Measurements from ENCODE around the gene NSG1. TPM values are rescaled to one million over a fixed set of nuclear protein-coding genes. Genes with fewer than 3 reads are reported as not detected.

The NSG1 gene
- total RNA-seq, 1 donor from 2014 or later = not detected

DNA sequence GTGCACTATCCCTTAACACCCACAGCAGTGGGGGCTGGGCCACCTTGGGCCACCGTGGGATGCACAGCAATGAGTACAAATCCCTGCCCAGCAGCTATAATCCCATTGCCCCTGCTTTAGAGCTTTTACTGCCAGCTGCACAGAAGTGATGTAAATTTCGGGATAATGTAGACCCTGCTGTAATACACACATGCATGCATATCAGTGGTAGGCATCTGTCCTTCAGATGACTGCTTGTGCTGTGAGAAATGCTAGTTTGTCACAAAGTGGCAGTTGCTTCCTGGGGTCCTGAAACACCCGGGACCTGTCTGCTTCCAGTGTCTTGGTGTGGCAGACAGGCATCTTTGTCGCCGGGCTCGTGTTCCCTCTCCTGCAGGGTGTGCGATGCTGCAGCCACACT, 14.1 kb downstream of the NSG1 start:
- ATAC-seq (ENCODE audit: low read depth) (no peak), DNase-seq (no peak)
- Mint-ChIP-seq H3K4me1 (no peaks in the 10 kb centered on the region), H3K27me3 (peaks cover 14% of the 10 kb centered on the region), H3K9me3 (peaks cover 5% of the 10 kb centered on the region), H3K36me3 (ENCODE audit: low read depth) (no peaks in the 10 kb centered on the region), H3K4me3 (no peak overlapping the region), H3K27ac (no peak overlapping the region)
- POLR2A ChIA-PET = no interaction called here
- intact Hi-C loops (cut with micrococcal nuclease) = no loop called here
- TF ChIP-seq, protein P1, sequence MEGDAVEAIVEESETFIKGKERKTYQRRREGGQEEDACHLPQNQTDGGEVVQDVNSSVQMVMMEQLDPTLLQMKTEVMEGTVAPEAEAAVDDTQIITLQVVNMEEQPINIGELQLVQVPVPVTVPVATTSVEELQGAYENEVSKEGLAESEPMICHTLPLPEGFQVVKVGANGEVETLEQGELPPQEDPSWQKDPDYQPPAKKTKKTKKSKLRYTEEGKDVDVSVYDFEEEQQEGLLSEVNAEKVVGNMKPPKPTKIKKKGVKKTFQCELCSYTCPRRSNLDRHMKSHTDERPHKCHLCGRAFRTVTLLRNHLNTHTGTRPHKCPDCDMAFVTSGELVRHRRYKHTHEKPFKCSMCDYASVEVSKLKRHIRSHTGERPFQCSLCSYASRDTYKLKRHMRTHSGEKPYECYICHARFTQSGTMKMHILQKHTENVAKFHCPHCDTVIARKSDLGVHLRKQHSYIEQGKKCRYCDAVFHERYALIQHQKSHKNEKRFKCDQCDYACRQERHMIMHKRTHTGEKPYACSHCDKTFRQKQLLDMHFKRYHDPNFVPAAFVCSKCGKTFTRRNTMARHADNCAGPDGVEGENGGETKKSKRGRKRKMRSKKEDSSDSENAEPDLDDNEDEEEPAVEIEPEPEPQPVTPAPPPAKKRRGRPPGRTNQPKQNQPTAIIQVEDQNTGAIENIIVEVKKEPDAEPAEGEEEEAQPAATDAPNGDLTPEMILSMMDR (IDR thresholded peaks at IDR 0.05) = no peak
- CTCF ChIA-PET = no interaction called here

DNA sequence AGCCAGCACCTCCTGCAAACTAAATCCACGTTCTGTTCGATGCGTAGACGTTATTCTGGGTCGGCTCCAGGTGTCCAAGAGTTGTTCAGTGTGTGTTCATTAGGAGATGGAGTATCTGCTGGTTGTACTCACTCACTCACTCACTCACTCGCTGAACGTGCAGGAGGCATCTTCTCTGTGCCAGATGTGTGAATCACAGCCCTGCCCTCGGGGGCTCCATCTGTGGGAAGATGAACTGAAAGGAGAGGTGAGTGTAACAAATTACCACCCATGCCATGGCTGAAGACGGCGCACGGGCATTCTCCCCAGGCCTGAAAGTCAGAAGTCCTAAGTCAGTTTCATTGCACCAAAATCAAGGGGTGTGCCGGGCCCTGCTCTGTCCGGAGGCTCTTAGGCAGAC, 16.1 kb downstream of the NSG1 start:
- TF ChIP-seq, protein P1 (IDR thresholded peaks at IDR 0.05) = no peak
- Mint-ChIP-seq H3K27me3 (peaks cover 11% of the 10 kb centered on the region), H3K36me3 (ENCODE audit: low read depth) (no peaks in the 10 kb centered on the region), H3K27ac (no peak overlapping the region), H3K4me3 (no peak overlapping the region), H3K4me1 (no peaks in the 10 kb centered on the region), H3K9me3 (peaks cover 5% of the 10 kb centered on the region)
- no peak for DNase-seq
- ChIA-PET CTCF (no interaction called here), POLR2A (no interaction called here)
- ATAC-seq (ENCODE audit: low read depth) = no peak
- intact Hi-C loops (cut with micrococcal nuclease) = no loop called here

DNA sequence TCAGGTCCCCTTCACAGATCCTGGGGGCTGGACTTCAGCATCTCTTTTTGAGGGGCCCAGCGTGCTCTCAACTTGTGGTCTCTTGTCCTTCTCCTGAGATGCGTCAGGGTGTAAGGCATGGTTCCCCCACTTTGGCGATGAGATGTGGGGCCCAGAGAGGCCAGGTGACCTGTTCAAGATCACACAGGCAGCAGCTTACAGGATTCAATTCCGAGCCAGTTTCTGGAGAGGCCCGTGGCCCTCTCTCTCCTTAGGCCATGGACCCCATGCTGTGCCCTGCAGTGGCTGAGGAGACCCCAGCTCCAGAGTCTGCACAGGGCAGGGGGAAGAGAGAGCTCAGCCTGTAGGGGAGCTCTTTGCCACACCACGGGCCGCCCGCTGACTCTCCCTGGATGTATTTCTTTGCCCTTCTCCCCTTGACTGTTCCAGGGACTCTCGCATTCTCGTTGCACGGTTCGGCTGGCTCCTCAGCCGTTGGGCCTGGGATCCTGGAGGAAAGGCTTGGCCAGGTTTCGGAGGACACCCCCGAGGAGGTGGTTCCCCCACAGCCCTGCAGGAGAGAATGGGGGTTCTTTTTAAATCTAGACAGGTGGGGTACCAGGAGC, 18.6 kb downstream of the NSG1 start:
- Mint-ChIP-seq H3K27me3 (peaks cover 9% of the 10 kb centered on the region), H3K9me3 (no peaks in the 10 kb centered on the region), H3K36me3 (ENCODE audit: low read depth) (no peaks in the 10 kb centered on the region), H3K4me3 (no peak overlapping the region), H3K4me1 (no peaks in the 10 kb centered on the region), H3K27ac (no peak overlapping the region)
- TF ChIP-seq, protein P1 (IDR thresholded peaks at IDR 0.05) = no peak
- intact Hi-C loops (cut with micrococcal nuclease) = no loop called here
- DNase-seq (no peak), ATAC-seq (ENCODE audit: low read depth) (no peak)
- ChIA-PET CTCF (no interaction called here), POLR2A (no interaction called here)

DNA sequence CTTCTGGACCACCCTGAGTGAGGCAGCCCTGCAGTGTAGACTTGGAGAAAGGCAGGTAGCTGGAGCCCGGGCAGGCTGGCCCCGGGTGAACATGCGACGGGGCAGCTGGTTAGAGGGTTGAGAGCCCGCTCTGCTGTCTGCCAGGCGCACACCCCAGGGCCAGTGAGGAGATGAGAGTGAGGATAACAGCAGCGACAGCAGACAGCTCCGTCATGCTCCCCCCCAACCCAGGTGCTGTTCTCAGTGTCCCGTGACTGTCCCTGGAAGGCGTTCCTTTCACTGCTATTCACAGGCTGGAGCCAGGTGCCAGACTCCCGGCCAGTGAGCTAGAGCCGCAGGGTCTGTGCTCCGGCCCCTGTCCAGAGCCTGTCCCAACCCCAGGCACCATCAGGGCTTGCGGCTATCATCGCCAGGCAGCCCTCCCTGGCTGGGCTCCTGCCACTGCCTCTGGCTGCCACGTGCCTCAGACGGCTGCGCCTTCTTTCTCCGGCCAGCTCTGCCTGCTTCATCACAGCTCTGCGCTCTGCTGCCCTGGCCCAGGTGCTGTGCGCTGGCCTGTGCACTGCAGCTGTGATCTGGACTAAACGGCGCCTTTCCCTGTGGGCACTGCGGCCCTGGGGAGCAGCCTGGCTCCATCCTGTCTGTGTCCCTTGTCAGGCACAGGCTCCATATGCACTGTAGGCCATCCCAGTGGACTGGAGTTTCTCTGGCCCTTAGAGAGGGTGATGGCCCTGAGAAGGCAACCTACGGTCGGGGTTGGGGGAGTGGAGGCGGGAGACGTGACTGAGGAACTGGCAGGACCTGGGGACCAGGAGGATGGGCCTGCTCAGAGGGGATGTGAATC, 19.8 kb downstream of the NSG1 start:
- no peak overlapping the region for H3K27ac Mint-ChIP-seq
- ATAC-seq (ENCODE audit: low read depth) = no peak
- no peaks in the 10 kb centered on the region for H3K9me3 Mint-ChIP-seq
- no peak overlapping the region for H3K4me3 Mint-ChIP-seq
- intact Hi-C loops (cut with micrococcal nuclease) = no loop called here
- TF ChIP-seq, protein P1 (IDR thresholded peaks at IDR 0.05) = no peak
- H3K36me3 Mint-ChIP-seq (ENCODE audit: low read depth) = no peaks in the 10 kb centered on the region
- DNase-seq = no peak
- ChIA-PET POLR2A (no interaction called here), CTCF (no interaction called here)
- H3K27me3 Mint-ChIP-seq = peaks cover 9% of the 10 kb centered on the region
- H3K4me1 Mint-ChIP-seq = no peaks in the 10 kb centered on the region

DNA sequence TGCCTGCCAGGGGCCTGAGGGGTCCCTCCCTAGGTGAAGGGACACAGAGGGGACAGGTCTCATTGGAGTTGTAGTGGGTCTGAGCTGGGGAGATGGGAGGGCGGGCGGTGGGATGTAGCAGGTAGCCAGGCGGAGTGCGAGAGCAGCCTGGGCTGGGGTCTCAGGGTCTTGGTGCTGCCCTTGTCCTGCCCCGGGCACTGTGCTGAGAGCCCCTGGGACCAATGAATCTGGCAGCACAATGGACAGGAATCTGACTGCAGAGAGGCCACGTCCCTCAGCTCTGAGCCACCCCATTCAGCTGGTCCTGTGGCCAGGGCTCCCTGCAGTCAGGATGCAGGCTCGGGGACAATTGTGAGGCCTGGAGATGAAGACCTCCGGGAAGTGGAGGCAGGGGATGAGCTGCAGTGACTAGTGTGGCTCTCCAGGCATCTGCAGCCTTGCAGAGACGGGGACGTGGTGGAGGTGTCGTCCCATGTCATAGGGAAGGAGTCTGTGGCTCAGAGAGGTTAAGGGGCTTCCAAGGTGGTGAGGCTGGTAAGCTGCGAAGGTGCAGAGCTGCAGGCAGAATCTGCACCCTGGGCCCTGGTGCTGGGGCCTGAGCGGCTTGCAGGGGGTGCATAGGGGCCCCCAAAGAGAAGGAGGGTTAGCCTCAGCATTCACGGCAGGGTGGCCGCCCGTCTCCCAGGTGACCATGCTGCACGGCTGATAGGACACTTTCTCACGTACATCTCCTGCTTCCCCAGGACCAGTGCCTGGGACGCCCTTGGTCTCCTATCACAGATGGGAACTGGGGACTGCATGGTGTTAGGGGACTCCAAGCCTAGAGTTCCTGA, 20.6 kb downstream of the NSG1 start:
- Mint-ChIP-seq H3K4me1 (no peaks in the 10 kb centered on the region), H3K27me3 (peaks cover 9% of the 10 kb centered on the region), H3K9me3 (no peaks in the 10 kb centered on the region), H3K27ac (no peak overlapping the region), H3K36me3 (ENCODE audit: low read depth) (no peaks in the 10 kb centered on the region), H3K4me3 (no peak overlapping the region)
- ATAC-seq (ENCODE audit: low read depth) (no peak), DNase-seq (no peak)
- POLR2A ChIA-PET = no interaction called here
- CTCF ChIA-PET = no interaction called here
- intact Hi-C loops (cut with micrococcal nuclease) = no loop called here
- TF ChIP-seq, protein P1 (IDR thresholded peaks at IDR 0.05) = no peak
